GM19328 (cell line): ENCODE results near the gene METTL17.

Source experiments
- ATAC-seq: cut with Tn5 transposase; IDR thresholded peaks from one replicate; pipeline ENCODE4 v1.9.1; 2021; ENCODE audit warnings: mild to moderate bottlenecking, moderate library complexity; ENCODE audit not compliant: unreplicated experiment

Gene METTL17

DNA sequence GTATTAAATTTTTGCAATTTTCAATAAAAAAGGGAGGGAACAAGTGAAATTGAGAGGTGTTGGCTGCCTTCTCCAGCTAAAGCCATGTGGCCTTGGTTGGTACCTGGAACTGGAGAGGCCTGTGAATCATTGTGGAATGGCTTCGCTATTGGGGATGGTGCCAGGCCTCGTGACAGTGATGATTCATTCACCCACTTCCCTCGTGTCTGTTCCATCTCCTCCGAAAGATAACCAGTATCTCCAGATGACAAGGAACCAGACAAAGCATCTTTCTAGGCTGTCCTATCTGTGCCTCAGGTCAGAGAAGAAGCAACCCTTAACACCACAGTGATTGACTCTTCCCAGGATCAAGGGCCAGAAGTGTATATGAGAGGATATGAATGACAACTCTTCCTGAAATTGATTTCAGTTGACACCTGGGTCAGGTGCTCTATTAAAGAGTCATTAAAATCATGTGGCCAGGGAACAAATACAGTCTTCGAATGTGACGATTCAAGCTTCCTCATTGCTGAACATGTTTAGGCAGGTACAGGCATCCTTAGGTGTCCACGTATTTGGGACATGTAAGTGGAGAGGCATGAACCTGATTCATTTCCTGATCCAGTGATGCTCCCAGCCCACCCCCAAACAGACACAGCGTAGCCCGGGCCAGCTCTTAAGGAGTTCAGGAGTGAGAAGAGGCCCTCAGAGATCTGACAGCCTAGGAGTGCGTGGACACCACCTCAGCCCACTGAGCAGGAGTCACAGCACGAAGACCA lies 52.1 kb downstream of the METTL17 start, which contains the start of gene RNASE7:
RNASE7 (plus strand) TSS at position 687 of the 758 bp plus-strand sequence. CDS start 631 bp downstream, outside the sequence.
- no peak for ATAC-seq

GRCh38 chr14:21042918-21043317 lies 53.1 kb downstream of the METTL17 start:
- no peak for ATAC-seq

GRCh38 chr14:21043387-21043973 lies 53.7 kb downstream of the METTL17 start:
- no peak for ATAC-seq

- no peak for ATAC-seq
These were observed 54.3 kb downstream of the METTL17 start for GRCh38 chr14:21043974-21044618.
